ENCODE data around the gene TREM2.
"Not testable (repeated sequence)": the region's sequence is repeated elsewhere in the genome, so short reads cannot be mapped to it uniquely, and the experiment has no call there.

The TREM2 gene

DNA sequence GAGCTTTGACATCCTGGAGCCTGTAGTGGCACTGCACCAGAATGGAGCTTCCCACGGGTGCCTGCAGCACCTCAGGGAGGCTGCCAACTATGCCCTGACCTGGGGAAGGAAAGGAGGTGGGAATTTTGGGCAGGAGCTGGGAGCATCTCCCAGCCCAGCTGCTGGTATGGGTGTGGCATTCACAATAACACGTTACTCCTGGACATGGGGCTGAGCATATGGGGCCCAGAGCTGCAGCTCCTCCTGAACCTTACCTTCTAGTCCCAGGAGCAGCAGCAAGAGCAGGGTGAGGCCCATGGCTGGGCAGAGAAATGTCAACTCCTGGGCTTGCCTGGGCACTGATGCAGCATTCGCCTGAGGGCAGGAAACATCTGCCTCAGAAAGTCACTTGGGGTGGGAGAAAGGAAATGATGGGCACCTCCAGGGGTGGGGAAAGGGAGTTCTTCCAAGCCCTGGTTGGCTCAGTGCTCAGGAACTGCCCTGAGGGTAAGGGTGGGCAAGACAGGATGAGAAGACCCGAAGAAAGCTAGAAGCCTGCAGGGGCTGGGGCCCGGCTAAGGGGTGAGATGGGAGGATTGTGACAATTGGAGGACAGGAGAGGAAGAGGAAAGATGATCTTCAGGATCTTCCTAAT is 8.8 kb downstream of the TREM2 start, which contains the start of gene TREML1:
TREML1 (minus strand) TSS at position 356 of the 634 bp plus-strand sequence; CDS start at position 297, 59 bp downstream.
- no peak for DNase-seq

DNA sequence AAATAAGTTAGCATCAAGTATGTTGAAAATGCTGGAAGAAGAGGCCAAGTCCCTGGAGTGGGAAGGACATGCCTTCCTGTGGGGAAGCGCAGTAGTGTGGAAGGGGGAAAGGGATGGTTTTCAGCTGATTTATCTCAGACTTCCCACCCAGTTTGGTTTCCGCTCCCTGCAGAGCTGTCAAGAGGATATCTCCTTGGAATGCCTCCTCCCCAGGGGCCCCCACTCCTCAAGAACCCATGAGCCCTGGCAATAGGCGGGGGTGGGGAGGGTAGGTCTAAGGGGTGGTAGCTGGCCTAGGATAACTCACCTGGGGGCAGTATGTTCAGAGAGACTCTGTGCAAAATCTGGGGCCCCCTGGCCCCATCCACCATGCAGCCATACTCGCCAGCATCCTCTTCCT is 9.5 kb downstream of the TREM2 start:
- no peak for DNase-seq

DNA sequence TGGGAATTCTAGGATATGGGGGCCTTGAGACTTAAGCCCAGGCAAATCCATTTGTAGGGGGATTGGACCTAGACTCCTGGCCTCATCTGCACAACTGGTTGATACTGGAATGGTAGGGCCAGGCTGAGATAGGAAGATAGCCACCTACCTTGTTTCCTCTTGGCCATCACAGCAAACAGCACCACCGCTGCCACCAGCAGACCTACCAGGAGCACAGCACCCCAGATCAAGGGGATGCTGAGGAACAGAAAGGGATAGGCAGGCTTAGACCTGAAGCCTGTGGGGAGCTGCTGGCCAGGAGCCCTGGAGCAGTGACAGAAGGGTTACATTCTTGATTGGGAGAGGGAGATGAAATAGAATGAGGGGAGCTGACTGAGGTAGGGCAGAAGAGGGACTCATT is 12.2 kb downstream of the TREM2 start:
- no peak for DNase-seq

DNA sequence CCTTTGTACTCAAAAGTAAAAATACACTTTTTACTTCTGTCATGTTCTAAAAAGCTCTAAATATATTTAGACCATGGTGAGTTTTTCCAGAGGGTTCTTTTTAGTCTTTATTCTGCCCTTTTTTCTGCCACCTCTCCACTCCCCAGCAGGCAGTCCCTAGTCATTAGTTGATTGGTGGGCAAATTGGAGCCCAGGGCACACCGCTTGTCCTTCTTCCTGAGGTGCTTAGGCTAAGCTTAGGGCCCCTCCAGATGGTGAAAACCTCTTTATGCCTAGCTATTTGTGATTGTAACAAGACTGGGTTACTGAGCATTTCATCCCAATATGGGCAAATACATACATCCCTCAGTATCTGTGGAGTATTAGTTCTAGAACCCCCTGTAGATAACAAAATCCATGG is 15.0 kb downstream of the TREM2 start:
- DNase-seq: no peak

DNA sequence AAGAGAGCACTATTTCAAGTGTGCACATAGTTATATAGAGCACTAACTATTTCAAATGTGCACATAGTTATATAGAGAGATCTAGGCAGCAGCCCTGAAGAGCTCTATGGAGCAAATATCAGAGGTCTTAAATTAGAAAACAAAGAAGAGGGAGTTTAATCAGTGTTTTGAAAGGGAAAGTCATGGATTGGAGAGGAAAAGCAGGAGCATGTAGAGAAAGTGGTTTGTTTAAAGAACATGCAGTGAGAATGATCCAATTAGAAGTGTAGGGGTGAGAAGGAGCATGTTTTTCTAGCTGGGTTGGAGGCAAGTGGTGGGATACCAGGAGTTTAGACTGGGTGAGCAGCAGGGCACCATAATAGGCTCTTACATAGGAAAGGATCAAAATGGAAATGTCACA is 26.0 kb downstream of the TREM2 start:
- DNase-seq: no peak

DNA sequence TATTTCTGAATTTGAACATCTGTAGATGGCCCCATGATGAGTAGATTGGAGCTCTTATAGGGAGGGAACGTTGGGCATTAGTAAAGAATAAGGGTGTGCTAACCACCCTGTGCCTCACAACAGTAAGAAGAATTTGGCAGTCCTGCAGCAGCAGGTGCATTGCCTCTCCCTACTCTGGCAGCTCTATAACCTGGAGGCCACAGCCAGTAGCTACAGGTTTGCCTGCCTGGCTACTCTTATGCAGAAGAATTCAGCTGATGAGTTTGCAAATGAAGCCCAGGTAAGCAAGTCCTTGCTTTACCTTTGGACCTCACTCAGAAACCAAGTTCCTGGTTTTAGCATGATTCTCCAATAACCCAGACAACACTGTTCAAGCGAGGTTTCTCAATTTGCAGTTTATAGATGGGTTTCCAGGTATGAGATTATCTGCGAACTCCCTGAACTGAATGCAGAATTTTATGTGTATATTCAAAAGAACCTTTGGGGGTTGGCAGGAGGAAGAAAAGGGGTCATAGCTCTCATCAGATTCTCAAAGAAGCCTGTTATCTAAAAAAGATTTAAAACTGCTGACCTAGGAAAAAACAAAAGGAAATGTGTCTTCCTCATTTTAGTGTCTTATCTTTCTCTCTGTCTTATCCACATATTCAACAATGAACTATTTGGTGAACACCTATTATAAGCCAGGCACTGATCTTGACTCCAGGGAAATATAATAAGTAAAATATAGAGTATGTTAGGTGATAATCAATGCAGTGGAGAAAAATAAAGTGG is 27.7 kb downstream of the TREM2 start:
- DNase-seq: no peak

DNA sequence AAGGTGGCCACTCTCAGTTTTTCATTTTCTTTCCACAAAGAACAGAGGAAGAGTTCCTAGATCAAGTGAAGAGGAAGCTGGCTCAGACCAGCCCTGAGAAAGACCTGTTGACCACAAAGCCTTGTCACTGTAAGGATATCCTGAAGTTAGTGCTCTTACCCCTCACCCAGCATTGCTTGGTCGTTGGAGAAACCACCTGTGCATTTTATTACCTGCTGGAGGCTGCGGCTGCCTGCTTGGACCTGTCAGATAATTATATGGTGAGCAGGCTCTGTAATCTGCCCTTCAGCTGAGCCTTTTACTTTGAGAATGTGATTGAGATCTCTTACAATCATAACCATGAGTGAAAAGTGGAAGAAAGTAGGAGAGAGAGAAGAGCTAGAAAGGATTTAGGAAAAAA is 30.7 kb downstream of the TREM2 start:
- DNase-seq: no peak

DNA sequence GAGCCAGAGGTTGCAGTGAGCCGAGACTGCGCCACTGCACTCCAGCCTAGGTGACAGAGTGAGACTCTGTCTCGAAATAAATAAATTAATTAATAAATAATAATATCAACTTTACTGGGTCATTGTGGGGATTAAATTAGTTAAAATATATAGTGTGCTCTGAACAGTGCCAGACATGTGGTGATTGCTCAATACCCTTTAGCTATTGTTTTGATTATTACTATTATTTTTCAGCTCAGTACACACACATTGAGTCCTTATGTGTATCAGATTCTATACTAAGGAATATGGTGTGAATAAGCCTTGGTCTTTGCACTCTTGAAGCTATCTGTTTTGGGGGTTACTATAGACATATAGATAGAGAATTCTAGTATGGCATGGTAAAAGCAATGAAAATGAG is 37.6 kb downstream of the TREM2 start:
- DNase-seq: no peak

DNA sequence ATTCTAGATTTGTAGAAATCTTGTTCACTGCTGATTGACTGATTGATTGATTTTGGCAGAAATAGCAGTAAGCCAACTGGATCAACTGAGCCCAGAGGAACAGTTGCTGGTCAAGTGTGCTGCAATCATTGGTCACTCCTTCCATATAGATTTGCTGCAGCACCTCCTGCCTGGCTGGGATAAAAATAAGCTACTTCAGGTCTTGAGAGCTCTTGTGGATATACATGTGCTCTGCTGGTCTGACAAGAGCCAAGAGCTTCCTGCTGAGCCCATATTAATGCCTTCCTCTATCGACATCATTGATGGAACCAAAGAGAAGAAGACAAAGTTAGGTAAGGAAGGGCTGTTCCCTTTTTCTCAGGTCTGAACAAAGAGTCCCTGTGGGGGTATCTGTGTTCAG is 40.0 kb downstream of the TREM2 start:
- DNase-seq: no peak

DNA sequence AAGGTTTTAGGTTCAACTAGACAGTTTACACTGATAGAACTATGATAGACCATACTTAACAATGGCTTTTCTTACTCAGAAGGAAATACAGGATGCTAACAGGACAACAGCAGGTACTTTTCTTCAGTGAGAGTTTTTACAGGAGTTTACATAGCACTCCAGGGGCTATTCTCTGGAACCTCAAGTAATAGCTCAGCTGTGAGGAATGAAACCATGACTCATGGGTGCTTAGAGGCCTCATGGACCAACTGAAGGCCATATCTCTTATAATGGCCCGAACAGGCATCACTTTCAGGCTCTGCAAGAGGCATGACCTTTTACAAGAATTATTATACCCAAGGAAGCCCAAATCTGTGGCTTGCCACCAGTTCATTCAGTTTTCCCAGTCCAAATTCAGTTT is 40.5 kb downstream of the TREM2 start:
- no peak for DNase-seq

DNA sequence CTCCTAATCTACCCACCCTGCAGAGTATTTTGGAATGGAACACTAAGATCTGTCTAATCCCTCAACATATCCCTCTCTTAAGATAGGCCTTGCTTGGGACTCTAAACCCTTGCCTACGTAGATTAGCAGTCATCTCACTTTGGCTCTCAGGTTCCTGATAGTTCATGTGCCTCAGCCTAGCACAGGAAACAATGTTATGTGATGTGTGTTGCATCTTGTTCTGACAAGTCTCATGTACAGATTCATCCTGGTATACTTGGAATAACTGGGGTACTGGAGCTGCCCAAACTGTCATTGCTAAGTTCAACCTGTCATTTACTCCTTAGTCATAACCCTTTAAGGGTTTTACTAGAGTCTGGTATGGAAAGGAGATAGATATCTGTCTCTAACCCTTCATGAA is 42.9 kb downstream of the TREM2 start:
- DNase-seq: no peak

DNA sequence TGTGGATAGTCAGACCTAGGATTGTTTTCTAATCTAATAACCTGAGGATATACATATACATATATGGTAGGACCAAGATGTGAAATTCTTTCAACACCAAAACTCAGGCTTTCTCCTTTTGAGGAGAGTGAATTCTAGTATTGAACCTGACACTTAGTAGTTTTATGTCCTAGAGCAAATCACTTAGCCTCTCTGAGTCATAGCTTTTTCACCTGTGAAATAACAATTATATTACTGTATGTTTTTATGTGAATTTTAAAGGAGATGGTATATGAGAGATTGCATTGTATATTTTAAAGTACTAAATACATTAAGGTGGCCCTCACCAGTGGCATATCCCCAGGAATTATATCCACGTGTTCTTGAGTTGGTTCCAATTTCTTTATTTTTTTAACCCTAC is 43.4 kb downstream of the TREM2 start:
- DNase-seq: no peak

DNA sequence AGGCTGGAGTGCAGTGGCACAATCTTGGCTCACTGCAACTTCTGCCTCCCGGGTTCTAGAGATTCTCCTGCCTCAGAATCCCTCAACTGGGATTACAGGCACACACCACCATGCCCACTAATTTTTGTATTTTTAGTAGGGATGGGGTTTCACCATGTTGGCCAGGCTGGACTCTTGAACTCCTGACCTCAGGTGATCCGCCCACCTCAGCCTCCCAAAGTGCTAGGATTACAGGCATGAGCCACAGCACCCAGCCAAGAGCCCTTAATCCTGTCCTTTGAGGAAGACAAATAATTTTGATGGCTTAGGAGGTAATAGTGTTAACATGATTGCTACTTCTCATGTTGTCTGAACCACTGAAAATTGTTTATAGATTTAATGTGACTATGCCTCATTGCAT is 47.9 kb downstream of the TREM2 start:
- not testable (repeated sequence) for DNase-seq

DNA sequence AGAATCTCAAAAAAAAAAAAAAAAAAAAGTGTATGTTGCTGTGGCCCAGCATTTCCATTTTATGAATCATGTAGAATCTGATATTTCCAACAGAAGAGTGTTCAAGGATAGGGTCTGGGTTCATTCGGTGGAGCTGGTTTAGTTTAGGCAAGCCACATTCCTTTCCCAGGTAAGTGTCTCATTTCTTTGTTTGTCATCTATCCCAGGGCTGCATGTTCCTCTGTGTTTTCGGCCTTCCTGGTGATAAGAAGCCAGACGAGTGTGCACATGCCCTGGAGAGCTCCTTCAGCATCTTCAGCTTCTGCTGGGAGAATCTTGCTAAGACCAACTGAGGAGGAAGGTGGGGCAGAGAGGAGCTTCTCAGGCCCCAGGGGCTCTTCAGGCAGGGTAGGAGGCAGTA is 51.9 kb downstream of the TREM2 start:
- DNase-seq: no peak

All from stimulated activated naive CD4-positive, alpha-beta T cell (primary cell).